ENCODE results near the gene TMEM161B. TPM values are rescaled to one million over a fixed set of nuclear protein-coding genes. Genes with fewer than 3 reads are reported as not detected.
"Not testable (repeated sequence)": the region's sequence is repeated elsewhere in the genome, so short reads cannot be mapped to it uniquely, and the experiment has no call there.

TMEM161B gene
- total RNA-seq, 1 donor from 2014 or later = 17.4 TPM

DNA sequence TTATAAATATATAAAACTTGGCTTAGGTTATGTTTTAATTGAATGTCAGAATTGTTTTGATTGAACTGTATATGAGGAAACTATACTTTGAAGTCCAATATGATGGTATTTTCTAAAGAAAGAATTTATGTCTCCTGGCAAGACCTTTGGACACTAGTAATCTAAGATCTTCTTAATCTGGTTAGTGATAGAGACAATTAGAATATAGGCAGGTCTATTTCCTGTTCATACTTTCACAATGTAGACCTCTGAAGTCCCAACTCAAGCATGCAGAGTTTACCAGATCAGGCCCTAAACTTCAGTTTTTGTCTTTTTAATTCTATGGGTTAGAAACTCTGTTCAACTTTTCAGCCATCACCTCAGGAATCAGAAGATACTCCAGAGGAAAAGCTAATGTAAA, 6.9 kb upstream of the TMEM161B start:
- H3K4me3 ChIP-seq (ENCODE audit: low read depth, low read length) = no peak overlapping the region
- TF ChIP-seq, protein P1, sequence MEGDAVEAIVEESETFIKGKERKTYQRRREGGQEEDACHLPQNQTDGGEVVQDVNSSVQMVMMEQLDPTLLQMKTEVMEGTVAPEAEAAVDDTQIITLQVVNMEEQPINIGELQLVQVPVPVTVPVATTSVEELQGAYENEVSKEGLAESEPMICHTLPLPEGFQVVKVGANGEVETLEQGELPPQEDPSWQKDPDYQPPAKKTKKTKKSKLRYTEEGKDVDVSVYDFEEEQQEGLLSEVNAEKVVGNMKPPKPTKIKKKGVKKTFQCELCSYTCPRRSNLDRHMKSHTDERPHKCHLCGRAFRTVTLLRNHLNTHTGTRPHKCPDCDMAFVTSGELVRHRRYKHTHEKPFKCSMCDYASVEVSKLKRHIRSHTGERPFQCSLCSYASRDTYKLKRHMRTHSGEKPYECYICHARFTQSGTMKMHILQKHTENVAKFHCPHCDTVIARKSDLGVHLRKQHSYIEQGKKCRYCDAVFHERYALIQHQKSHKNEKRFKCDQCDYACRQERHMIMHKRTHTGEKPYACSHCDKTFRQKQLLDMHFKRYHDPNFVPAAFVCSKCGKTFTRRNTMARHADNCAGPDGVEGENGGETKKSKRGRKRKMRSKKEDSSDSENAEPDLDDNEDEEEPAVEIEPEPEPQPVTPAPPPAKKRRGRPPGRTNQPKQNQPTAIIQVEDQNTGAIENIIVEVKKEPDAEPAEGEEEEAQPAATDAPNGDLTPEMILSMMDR (IDR thresholded peaks at IDR 0.05; ENCODE audit: insufficient read depth, low read length, severe bottlenecking) = no peak
- no peak for FAIRE-seq
- DNase-seq (ENCODE audit: low read depth) = no peak
- no peaks in the 10 kb centered on the region for H3K27me3 ChIP-seq (ENCODE audit: control insufficient read depth, insufficient read depth, low read length)
- peaks cover 5% of the 10 kb centered on the region for H3K36me3 ChIP-seq (ENCODE audit: control insufficient read depth, insufficient read depth, low read length)

DNA sequence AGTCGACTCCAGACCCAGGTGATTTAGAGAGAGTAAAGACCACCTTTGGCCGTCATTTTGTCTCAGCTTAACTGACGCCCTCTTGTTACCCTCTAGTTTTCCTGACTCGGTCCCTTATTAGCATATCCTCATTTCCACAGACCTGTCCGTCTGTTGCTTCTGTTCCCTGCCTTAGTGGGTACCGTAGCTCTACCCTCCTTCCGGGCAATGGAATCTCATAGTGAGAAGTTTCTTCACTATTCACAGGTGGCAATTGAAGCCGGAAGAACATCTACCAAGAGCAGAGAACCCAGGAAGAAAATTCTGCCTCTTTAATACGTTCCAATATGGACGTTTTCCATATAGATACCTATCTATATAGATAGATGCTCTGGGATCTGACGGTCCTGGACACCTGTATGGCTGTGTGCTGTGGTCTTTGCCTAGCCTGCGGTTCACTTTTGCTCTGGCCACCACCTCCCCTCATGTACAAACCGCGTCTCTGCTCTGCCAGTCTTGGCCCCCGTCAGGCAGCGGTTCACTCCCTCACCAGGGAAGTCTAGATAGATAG, 652 bp upstream of the TMEM161B start:
- DNase-seq (ENCODE audit: low read depth) (peak; percentile 44), FAIRE-seq (no peak)
- Histone ChIP-seq H3K36me3 (ENCODE audit: control insufficient read depth, insufficient read depth, low read length) (peaks cover 6% of the 10 kb centered on the region), H3K27me3 (ENCODE audit: control insufficient read depth, insufficient read depth, low read length) (no peaks in the 10 kb centered on the region), H3K4me3 (ENCODE audit: low read depth, low read length) (peak overlapping the region; percentile 61)
- TF ChIP-seq, protein P1 (IDR thresholded peaks at IDR 0.05; ENCODE audit: insufficient read depth, low read length, severe bottlenecking) = no peak

DNA sequence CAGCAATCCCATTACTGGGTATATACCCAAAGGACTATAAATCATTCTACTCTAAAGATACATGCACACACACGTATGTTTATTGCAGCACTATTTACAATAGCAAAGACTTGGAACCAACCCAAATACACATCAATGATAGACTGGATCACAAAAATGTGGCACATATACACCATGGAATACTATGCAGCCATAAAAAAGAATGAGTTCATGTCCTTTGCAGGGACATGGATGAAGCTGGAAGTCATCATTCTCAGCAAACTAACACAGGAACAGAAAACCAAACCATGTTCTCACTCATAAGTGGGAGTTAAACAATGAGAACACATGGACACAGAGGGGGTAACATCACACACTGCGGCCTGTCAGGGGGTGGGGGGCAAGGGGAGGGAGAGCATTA, 4.1 kb downstream of the TMEM161B start:
- DNase-seq (ENCODE audit: low read depth); FAIRE-seq; H3K4me3 ChIP-seq (ENCODE audit: low read depth, low read length): not testable (repeated sequence)

DNA sequence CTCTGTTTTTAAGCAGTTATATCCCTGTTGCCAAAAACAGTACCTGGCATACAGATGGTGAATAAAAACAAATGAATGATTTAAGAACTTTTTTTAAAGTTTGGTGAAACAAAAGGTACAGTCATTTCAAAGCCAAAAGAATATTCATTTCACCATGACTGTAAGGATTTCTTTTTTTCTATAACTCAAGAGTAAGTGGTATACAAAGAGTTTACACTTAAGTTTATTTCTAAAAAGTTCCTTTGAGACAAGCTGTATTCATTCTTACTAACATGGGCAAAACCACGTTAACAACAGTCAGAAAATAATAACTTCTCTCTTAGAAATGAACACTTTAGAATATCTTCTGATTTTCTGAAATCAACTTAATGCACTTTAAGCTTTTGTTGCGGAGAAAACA, 5.3 kb downstream of the TMEM161B start:
- no peak for DNase-seq (ENCODE audit: low read depth)
- Histone ChIP-seq H3K4me3 (ENCODE audit: low read depth, low read length) (no peak overlapping the region), H3K36me3 (ENCODE audit: control insufficient read depth, insufficient read depth, low read length) (no peaks in the 10 kb centered on the region), H3K27me3 (ENCODE audit: control insufficient read depth, insufficient read depth, low read length) (no peaks in the 10 kb centered on the region)
- TF ChIP-seq, protein P1 (IDR thresholded peaks at IDR 0.05; ENCODE audit: insufficient read depth, low read length, severe bottlenecking) = no peak
- FAIRE-seq = no peak

More for the DNA sequence above, 4.1 kb downstream of the TMEM161B start:
- not testable (repeated sequence) for H3K27me3 ChIP-seq (ENCODE audit: control insufficient read depth, insufficient read depth, low read length); H3K36me3 ChIP-seq (ENCODE audit: control insufficient read depth, insufficient read depth, low read length)

DNA sequence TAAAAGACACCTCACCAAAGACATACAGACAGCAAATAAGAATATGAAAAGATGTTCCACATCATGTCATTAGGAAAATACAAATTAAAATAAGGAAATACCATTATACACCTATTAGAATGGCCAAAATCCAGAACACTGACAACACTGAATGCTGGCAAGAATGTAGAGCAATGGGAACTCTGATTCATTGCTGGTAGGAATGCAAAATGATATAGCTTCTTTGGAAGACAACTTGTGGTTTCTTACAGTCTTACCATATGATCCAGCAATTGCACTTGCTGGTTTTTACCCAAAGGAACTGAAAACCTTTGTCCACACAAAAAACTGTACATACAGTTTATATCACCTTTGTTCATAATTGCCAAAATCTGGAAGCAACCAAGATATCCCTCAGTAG, 6.5 kb downstream of the TMEM161B start:
- FAIRE-seq (no peak), DNase-seq (ENCODE audit: low read depth) (peak; percentile 3)
- Histone ChIP-seq H3K4me3 (ENCODE audit: low read depth, low read length) (no peak overlapping the region), H3K36me3 (ENCODE audit: control insufficient read depth, insufficient read depth, low read length) (no peaks in the 10 kb centered on the region), H3K27me3 (ENCODE audit: control insufficient read depth, insufficient read depth, low read length) (no peaks in the 10 kb centered on the region)
- TF ChIP-seq, protein P1 (IDR thresholded peaks at IDR 0.05; ENCODE audit: insufficient read depth, low read length, severe bottlenecking) = no peak

DNA sequence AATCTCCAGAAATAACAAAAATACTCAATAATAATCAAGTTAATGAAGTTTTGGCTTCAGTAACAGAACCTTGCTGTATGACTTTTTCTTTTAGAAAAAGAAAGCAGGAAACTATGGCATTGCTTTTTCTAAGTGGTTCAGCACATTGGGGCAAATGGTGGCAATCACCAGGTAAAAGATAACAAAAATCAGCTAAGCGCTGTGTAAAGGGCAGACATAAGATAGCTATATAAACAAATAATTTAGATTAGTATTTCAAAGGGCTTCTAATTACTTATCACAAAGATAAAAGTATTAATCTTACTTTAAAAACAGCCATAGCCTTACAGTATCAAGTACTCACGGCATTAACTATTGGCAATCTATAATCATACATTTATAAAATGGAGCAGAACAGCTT, 10.0 kb downstream of the TMEM161B start:
- Histone ChIP-seq H3K36me3 (ENCODE audit: control insufficient read depth, insufficient read depth, low read length) (no peaks in the 10 kb centered on the region), H3K4me3 (ENCODE audit: low read depth, low read length) (no peak overlapping the region), H3K27me3 (ENCODE audit: control insufficient read depth, insufficient read depth, low read length) (no peaks in the 10 kb centered on the region)
- FAIRE-seq (no peak), DNase-seq (ENCODE audit: low read depth) (no peak)
- TF ChIP-seq, protein P1 (IDR thresholded peaks at IDR 0.05; ENCODE audit: insufficient read depth, low read length, severe bottlenecking) = no peak
